Skeletal muscle satellite cell (primary cell): ENCODE measurements around the gene OXCT2. TPM values are rescaled to one million over a fixed set of nuclear protein-coding genes. Genes with fewer than 3 reads are reported as not detected.
A peak's percentile ranks its signal among the peaks of the same experiment; 100 is the strongest.
"Not testable (repeated sequence)": the region's sequence is repeated elsewhere in the genome, so short reads cannot be mapped to it uniquely, and the experiment has no call there.

Experiments
- H3K27me3 ChIP-seq: 2 replicates; pipeline ENCODE4 v1.7.0; 2013; ENCODE audit warnings: low read length; ENCODE audit not compliant: control insufficient read depth, insufficient read depth
- H3K36me3 ChIP-seq: 2 replicates; pipeline ENCODE4 v1.7.0; 2013; ENCODE audit warnings: mild to moderate bottlenecking, control low read depth, low read length; ENCODE audit not compliant: insufficient read depth
- H3K4me1 ChIP-seq: 2 replicates; pipeline ENCODE4 v1.7.0; 2013; ENCODE audit warnings: low read length; ENCODE audit not compliant: control insufficient read depth, insufficient read depth
- H3K4me2 ChIP-seq: 2 replicates; pipeline ENCODE4 v1.7.0; 2013; ENCODE audit warnings: mild to moderate bottlenecking, low read length
- H3K4me3 ChIP-seq: 2 replicates; pipeline ENCODE4 v1.7.0; 2013; ENCODE audit warnings: low read length
- H3K9ac ChIP-seq: 2 replicates; pipeline ENCODE4 v1.7.0; 2013; ENCODE audit warnings: mild to moderate bottlenecking, low read depth, low read length, moderate library complexity
- H3K9me3 ChIP-seq: replicated peaks from 2 replicates; pipeline ENCODE4 v1.7.0; 2013; ENCODE audit warnings: mild to moderate bottlenecking, control low read depth, low read length
- total RNA-seq: library from RNA; depleted of rRNA; stranded (reverse); fragments of >200 nt; gene quantifications from 2 replicates; pipeline ENCODE4 v1.2.3, GENCODE V29; 2012; rRNA removed

The OXCT2 gene
- 0.87 and 1.0 TPM in 2 replicates for total RNA-seq

DNA sequence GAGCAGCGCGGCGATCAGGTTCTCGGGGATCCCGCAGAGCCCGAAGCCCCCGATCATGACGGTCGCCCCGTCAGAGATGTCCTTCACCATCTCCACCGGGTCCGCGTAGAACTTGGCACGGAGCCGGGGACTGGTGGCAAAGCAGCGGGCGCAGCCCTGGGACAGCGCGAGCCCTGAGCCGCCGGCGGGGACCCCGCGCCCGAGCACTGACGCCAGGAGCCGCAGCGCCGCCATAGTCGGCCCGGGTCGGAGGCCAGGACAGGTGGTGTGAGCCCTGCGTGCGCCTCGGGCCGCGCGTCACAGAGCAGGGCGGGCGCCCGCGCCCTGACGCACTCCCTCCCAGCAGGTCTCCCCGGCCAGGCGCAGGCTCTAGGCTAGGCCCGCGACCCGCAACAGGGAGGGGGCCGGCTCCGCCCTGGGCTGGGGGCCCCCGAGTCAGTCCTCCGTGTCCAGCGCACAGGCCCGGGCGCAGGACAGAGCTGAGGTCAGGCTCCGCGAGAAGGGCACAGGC, at the start of gene OXCT2:
TSS of gene OXCT2 (minus strand) at position 327 of the 511 bp plus-strand sequence. CDS start at position 234, 93 bp downstream.
- H3K4me3 ChIP-seq, result peak within 1 kb of the TSS; percentile 68
- H3K27me3 ChIP-seq, H3K36me3 ChIP-seq, H3K9me3 ChIP-seq, H3K4me1 ChIP-seq: not testable (repeated sequence)
- peak within 1 kb of the TSS; percentile 41 for H3K9ac ChIP-seq
- H3K4me2 ChIP-seq, result peak within 1 kb of the TSS; percentile 81

DNA sequence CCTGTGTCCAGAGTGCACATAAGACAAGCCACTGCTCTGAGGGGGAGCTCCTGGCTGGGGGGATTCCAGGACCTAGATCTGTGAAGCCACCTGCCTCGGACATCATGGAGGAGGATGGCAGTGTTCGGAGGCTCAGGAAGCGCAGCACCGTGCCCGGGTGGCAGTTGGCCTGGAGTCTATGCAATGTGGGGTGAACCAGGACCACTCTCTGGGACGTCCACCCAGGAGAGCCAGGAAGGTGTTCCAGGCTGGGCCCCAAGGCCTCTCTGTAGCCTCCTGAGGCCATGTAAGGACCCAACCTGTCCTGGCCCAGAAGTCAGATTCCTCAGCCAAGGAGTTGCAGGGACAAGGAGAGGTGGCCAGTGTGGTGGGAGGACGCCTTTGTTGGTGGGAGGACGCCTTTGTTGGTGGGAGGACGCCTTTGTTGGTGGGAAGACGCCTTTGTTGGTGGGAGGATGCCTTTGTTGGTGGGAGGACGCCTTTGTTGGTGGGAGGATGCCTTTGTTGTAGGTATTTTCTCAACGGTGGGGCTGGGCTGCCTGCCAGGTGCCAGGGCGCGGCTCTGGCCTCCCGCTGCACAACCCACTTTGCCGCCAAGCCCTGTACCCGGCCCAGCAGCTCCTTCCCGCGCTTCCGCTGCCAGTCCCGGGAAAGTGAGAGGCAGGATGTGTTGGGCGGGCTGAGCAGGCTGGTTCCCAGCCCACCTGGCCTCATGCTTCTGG, 48.1 kb upstream of the OXCT2 start:
- Histone ChIP-seq H3K4me2 (no peak overlapping the region), H3K27me3 (peaks cover 14% of the 10 kb centered on the region), H3K4me3 (no peak overlapping the region), H3K9me3 (no peaks in the 10 kb centered on the region), H3K36me3 (no peaks in the 10 kb centered on the region), H3K9ac (no peak overlapping the region), H3K4me1 (no peaks in the 10 kb centered on the region)

DNA sequence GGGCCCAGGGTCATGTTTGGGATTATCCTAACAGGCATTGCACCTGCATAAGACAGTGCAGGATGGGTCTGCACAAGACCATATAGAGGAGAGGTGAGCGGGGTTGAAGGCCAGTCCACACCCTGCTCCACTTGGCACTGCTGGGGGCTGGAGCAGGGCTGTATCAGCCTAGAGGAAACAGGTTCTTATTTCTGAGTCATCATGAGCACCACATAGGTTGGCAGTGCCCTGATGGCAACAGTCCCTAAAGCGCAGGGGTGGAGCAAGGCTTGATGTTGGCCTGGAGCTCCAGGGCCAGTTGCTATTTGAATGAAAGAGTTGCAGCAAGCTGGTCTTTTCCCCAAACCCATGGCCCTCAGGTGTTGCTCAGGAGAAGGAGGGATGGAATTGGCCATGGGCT, 47.3 kb upstream of the OXCT2 start:
- H3K4me3 ChIP-seq, result no peak overlapping the region
- peaks cover 14% of the 10 kb centered on the region for H3K27me3 ChIP-seq
- no peak overlapping the region for H3K9ac ChIP-seq

DNA sequence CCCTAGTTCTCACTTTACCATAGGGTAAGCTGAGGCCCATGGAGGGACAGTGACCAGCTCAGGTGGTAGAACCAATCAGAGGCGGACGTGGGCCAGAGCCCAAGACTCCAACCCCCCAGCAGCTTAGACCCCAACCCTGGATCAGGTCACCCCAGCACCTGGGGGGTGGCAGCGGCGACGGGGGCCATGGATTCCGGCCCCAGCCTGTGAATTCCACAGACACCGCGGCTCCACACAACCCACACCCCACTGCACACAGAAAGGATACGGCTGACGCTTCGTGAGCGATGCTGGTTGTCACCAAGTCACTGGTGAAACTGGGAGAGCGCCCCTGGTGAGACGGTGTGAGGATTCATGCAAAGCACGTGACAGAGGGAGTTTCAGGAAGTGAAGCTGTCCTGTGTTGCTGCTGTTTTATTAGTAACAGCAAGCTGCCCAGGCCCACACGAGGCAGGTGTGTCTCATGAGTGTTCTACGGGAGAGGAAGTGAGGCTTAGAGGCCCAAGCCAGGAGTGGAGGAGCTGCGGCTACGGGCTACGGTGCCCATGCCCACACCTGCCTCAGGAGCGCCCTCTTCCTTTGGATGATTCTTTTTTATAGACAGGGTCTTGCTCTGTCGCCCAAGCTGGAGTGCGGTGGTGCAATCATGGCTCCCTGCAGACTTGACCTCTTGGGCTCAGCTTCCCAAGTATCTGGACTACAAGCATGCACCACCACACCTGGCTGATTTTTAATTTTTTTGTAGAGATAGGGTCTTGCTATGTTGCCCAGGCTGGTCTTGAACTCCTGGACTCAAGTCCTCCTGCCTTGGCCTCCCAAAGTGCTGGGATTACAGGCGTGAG, 46.2 kb upstream of the OXCT2 start:
- H3K27me3 ChIP-seq, result peaks cover 14% of the 10 kb centered on the region
- H3K36me3 ChIP-seq, H3K9me3 ChIP-seq, H3K4me2 ChIP-seq, H3K4me1 ChIP-seq, H3K4me3 ChIP-seq, H3K9ac ChIP-seq: not testable (repeated sequence)

More for the DNA sequence above, 47.3 kb upstream of the OXCT2 start:
- Histone ChIP-seq H3K9me3 (no peaks in the 10 kb centered on the region), H3K4me2 (no peak overlapping the region), H3K36me3 (no peaks in the 10 kb centered on the region), H3K4me1 (no peaks in the 10 kb centered on the region)

DNA sequence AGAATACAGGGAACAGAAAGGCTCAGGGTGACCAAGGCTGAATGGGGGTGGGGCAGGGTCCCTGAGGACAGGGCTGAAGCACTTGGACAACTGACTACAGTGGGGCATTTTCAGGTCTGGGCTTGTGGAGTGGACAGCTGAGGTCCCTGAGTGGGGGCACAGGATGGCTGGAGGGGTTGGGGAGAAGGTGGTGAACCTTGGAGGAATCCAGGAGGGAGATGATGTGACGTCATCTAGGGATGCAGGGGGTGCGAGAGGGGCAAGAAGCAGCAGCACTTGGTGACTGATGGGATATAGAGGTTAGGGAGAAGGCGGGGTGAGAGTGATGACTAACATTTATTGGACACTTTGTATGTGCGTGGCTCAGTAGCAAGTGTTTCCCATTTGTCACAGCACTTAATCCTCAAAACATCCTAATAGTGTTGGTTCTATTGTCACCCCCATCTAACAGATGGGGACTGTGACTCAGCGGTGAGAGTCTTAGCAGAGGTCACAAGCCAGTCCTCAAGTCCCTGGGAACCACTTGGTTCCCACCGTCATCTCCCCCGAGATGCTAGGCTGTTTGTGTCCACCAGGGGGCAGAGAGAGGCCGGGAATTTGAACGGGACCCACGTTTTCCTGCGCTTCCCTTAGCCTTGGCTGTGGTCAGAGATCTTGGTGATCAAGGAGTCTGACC, 45.4 kb upstream of the OXCT2 start:
- H3K4me3 ChIP-seq, result no peak overlapping the region
- H3K9me3 ChIP-seq, result no peaks in the 10 kb centered on the region
- peaks cover 14% of the 10 kb centered on the region for H3K27me3 ChIP-seq
- no peaks in the 10 kb centered on the region for H3K36me3 ChIP-seq
- no peaks in the 10 kb centered on the region for H3K4me1 ChIP-seq
- H3K9ac ChIP-seq, result no peak overlapping the region
- H3K4me2 ChIP-seq, result peak overlapping the region; percentile 12

DNA sequence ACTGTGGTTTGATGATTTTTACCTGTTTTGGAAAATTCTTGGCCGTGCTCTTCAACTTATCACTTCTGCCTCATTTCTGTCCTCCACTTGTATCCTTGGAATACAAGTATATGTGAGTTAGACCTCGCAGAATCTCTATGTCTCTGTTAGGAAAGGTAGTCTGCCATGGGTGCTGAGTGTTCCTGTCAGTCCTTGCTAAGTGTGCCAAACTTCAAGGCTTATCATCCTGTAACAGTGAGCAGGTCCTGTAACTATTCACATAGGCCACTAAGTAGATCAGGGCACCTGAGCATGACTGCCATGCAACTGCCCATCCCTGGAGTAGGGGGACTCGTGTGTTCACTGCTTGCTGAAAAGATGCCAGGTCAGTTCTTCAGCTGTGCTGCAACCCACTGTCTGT, 41.8 kb upstream of the OXCT2 start:
- Histone ChIP-seq H3K9me3 (no peaks in the 10 kb centered on the region), H3K4me1 (no peaks in the 10 kb centered on the region), H3K9ac (no peak overlapping the region), H3K4me3 (no peak overlapping the region), H3K27me3 (peaks cover 8% of the 10 kb centered on the region), H3K4me2 (no peak overlapping the region), H3K36me3 (no peaks in the 10 kb centered on the region)

DNA sequence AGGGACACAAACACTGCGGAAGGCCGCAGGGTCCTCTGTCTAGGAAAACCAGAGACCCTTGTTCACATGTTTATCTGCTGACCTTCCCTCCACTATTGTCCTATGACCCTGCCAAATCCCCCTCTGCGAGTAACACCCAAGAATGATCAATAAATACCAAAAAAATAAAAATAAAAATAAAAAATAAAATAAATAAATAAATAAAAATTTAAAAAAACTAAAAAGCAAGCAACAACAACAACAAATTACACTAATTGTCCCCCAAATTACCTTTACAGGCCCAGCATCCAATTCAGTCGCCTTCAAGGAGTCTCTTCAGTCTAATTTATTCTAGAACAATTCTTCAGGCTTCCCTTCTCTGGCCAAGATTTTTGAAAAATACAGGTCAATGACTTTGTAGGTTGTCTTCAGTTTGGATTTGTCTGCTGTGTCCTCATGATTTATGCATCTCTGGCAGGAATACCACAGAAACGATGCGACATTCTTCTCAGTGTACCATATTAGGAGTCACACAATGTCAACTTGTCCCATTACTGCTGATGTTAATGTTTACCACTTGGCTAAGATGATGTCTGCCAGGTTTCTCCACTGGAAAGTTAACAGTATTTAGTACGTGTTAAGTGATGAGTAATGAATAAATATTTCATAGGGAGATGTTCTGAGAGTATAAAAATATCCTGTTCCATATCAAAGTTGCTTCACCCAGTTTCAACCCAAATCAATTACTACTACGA, 37.8 kb upstream of the OXCT2 start:
- Histone ChIP-seq H3K4me1 (no peaks in the 10 kb centered on the region), H3K4me3 (no peak overlapping the region)

DNA sequence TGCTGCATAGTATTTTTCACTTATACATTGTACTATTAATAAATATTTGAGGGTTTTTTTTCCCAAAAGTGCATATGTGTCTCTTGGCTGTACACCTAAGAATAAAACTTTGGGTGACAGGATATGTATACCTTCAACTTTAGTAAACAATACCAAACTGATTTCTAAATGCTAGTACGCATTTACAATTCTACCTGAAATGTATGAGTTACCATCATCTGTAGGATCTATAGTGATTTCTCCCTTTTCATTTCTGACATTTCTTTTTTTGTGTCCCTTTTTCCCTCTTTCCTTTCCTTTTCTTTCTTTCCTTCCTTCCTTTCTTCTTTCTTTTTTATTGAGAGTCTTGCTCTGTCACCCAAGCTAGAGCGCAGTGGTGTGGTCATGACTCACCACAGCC, 34.2 kb upstream of the OXCT2 start:
- Histone ChIP-seq H3K9ac (no peak overlapping the region), H3K4me3 (no peak overlapping the region), H3K4me1 (peaks cover 2% of the 10 kb centered on the region), H3K4me2 (no peak overlapping the region), H3K36me3 (no peaks in the 10 kb centered on the region), H3K9me3 (peaks cover 4% of the 10 kb centered on the region), H3K27me3 (peaks cover 7% of the 10 kb centered on the region)

More for the DNA sequence above, 37.8 kb upstream of the OXCT2 start:
- no peaks in the 10 kb centered on the region for H3K36me3 ChIP-seq
- no peak overlapping the region for H3K9ac ChIP-seq
- H3K4me2 ChIP-seq, result no peak overlapping the region
- peaks cover 4% of the 10 kb centered on the region for H3K9me3 ChIP-seq
- H3K27me3 ChIP-seq, result peaks cover 3% of the 10 kb centered on the region

DNA sequence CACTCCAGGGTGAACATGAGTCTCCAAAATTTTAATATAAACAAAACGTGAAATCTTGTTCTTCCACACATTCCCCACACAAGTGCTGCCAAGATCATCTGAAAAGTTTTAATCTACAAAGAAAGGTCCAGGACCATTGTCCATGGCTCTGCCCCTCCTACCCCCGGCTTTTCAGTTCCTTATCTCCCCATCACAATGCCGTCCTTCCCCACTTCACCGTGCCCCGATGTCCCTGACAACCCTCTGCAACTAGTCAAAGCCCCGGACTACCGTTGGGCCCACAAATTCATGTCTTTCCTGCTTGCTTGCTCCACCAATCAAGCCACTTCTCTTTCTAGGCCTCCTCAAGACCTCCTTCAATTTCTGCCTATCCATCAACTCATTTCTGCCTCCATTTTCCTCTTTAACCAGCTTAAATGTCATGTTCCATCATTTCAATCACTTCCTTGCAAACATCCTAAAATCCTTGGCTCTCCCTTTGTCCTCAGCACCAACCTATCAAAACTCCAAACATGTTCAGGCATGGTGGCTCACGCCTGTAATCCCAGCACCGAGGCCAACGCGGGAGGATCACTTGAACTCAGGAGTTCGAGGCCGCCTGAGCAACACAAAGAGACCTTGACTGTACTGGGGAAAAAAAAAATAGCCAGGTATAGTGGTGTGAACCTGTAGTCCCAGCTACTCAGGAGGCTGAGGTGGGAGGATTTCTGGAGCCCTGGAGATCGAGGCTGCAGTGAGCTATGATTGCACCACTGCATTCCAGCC, 31.5 kb upstream of the OXCT2 start:
- Histone ChIP-seq H3K4me3 (no peak overlapping the region), H3K9me3 (peaks cover 4% of the 10 kb centered on the region), H3K9ac (no peak overlapping the region), H3K27me3 (peaks cover 4% of the 10 kb centered on the region), H3K4me1 (peaks cover 10% of the 10 kb centered on the region), H3K36me3 (no peaks in the 10 kb centered on the region), H3K4me2 (no peak overlapping the region)

DNA sequence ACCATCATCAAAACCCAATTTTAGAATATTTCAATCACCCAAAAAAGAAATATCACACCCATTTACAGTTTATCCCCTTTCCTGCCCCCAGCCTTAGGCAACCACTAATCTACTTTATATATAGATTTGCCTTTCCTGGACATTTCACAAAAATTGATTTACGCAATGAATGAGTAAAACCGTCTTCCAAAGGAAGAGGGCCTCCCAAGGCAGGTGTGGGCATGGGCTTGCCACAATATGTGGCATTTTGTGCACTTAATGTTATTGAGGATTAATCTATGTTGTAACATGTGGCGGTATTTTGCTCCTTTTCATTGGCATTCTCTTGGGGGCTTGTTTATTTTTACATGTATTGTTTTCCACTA, 29.3 kb upstream of the OXCT2 start:
- H3K4me2 ChIP-seq, result no peak overlapping the region
- peaks cover 4% of the 10 kb centered on the region for H3K27me3 ChIP-seq
- peaks cover 10% of the 10 kb centered on the region for H3K4me1 ChIP-seq
- H3K4me3 ChIP-seq, result no peak overlapping the region
- no peak overlapping the region for H3K9ac ChIP-seq
- H3K36me3 ChIP-seq, result no peaks in the 10 kb centered on the region
- H3K9me3 ChIP-seq, result peaks cover 2% of the 10 kb centered on the region
